Psoas muscle (tissue), 8 donors: ENCODE results near the gene PLXDC2. TPM values are rescaled to one million over a fixed set of nuclear protein-coding genes. Genes with fewer than 3 reads are reported as not detected.

Source experiments
- ATAC-seq, 4 donors: fragments of 200-7000 bp; cut with Tn5 transposase; one replicate each; pipeline ENCODE4 v1.9.1; 2020; ENCODE audit warnings: moderate library complexity in 3 of 4, mild to moderate bottlenecking in 2 of 4
- DNase-seq, 2 donors: peaks; one replicate each; pipeline ENCODE4 v3.0.0-alpha.2; 2020
- H3K27ac ChIP-seq: fragments of 200-600 bp; one replicate; pipeline ENCODE4 v1.8.0; 2022
- H3K27me3 ChIP-seq, 3 donors: fragments of 200-600 bp in 1 of 3; one replicate each; pipeline versions ENCODE4 v1.6.1 to v1.8.0; 2013 to 2022; ENCODE audit warnings: low read length in 2 of 3, mild to moderate bottlenecking in 2 of 3, moderate library complexity in 1 of 3; ENCODE audit not compliant: insufficient read depth in 3 of 3
- H3K36me3 ChIP-seq, 2 donors: fragments of 200-600 bp in 1 of 2; one replicate each; pipeline versions ENCODE4 v1.6.1 to v1.8.0; 2013 to 2022; ENCODE audit warnings: low read depth in 1 of 2, mild to moderate bottlenecking in 1 of 2, moderate library complexity in 1 of 2; ENCODE audit not compliant: insufficient read depth in 1 of 2
- H3K4me1 ChIP-seq: fragments of 200-600 bp; one replicate; pipeline ENCODE4 v1.8.0; 2022
- H3K4me3 ChIP-seq: fragments of 200-600 bp; one replicate; pipeline ENCODE4 v1.8.0; 2022; ENCODE audit warnings: mild to moderate bottlenecking
- H3K9me3 ChIP-seq: fragments of 200-600 bp; one replicate; pipeline ENCODE4 v1.8.0; 2022
- WGBS, 3 donors: extraction: QIAGEN DNeasy Blood & Tissue Kit; methylation state at CpG; one replicate each; pipeline versions ENCODE4 v1.1.6 to v1.1.7; 2013; 5-methylcytosine and 5-hydroxymethylcytosine counted together
- intact Hi-C, 2 donors: fragments of 100-400 bp; cut with DNase I; formaldehyde crosslinking; loops; one replicate each; pipeline versions ENCODE4 v1.11.0 to v1.14.2; 2022
- polyA plus RNA-seq, 3 donors: library from polyadenylated mRNA; stranded (reverse); fragments of 200-250 nt; gene quantifications; one replicate each; pipeline ENCODE4 v1.2.3, GENCODE V29; 2013
- total RNA-seq, 4 donors: library from RNA; stranded (reverse); fragmentation: NEBNext Ultra II Directional in 2 of 4; extraction: Animal tissue kit (Norgen Biotek cat#: 25700) in 2 of 4; gene quantifications; one replicate each; pipeline versions ENCODE4 v1.2.1 to v1.2.4, GENCODE V29; 2021 to 2023
- TF ChIP-seq, protein P1 (sequence below): fragments of 200-600 bp; IDR thresholded peaks from one replicate; pipeline ENCODE4 v1.8.0; 2022; ENCODE audit warnings: antibody characterized with exemption
- donor health status: healthy with polysubstance abuse.
- donor health status: DM: no; HTN: no; CAD: no; lungs with moderate emphysema.
- donor health status: Bipolar disorder and iron deficiency.
- donor health status: healthy.
- donor health status: DM: yes; HTN: yes; CAD: no.
- donor health status: DM: no; HTN: no; CAD: no.
- donor health status: DM: no; HTN: no; CAD: no.
- donor health status: DM: yes; HTN: yes; CAD: no.

The PLXDC2 gene
- total and polyA plus RNA-seq, 7 donors, result 2.3 to 21.4 (median 9.2) TPM

DNA sequence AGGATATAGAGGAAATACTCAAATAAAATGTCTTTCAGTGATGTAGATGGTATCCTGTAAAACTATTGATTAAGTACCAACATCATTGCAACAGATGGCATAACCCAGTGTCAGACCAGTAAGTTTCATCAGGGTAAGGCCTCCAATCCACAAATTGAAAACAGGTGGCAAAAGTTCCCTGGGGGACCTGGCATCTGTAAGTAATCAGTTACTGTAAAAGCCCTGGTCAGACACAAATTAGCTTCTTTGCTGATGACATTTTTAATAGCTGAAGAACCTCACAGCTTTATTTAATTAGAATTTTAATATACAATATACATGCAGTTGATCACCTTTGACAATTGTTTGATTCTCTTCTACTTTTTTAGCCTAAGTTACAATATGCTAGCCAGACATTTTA is 152.5 kb downstream of the PLXDC2 start:
- H3K27ac ChIP-seq, result no peak overlapping the region
- TF ChIP-seq, protein P1, sequence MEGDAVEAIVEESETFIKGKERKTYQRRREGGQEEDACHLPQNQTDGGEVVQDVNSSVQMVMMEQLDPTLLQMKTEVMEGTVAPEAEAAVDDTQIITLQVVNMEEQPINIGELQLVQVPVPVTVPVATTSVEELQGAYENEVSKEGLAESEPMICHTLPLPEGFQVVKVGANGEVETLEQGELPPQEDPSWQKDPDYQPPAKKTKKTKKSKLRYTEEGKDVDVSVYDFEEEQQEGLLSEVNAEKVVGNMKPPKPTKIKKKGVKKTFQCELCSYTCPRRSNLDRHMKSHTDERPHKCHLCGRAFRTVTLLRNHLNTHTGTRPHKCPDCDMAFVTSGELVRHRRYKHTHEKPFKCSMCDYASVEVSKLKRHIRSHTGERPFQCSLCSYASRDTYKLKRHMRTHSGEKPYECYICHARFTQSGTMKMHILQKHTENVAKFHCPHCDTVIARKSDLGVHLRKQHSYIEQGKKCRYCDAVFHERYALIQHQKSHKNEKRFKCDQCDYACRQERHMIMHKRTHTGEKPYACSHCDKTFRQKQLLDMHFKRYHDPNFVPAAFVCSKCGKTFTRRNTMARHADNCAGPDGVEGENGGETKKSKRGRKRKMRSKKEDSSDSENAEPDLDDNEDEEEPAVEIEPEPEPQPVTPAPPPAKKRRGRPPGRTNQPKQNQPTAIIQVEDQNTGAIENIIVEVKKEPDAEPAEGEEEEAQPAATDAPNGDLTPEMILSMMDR, result no peak
- no peaks in the 10 kb centered on the region for H3K4me1 ChIP-seq
- H3K4me3 ChIP-seq, result no peak overlapping the region
- ATAC-seq (no peak), DNase-seq (no peak)
- no peaks in the 10 kb centered on the region for H3K27me3 ChIP-seq
- no peaks in the 10 kb centered on the region for H3K36me3 ChIP-seq
- intact Hi-C loops, result no loop called here
- H3K9me3 ChIP-seq, result no peaks in the 10 kb centered on the region

DNA sequence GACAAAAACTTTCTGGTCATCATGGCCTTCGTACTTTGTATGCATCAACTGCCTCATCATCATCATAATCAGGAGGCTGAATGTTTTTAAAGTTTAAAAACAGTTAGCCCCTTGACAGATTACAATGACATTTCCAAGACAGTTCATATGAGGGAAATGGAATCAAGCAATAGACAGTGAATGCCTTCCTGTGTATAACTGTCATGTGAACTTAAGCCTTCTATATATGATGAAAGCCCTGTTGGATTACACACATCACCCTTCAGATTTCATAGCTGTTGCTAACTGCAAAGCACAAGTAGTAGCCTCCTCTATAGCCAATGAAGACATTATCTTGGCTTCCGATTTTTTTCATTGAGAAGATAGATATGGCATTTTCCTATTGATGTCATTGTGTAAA is 154.0 kb downstream of the PLXDC2 start:
- no peaks in the 10 kb centered on the region for H3K9me3 ChIP-seq

GRCh38 chr10:19970717-19971116 is 154.5 kb downstream of the PLXDC2 start:
- 27 to 48% (median 34%) methylated on average over 4 of the region's 4 CpGs for WGBS, 3 donors
- intact Hi-C loops, result no loop called here
- Histone ChIP-seq H3K9me3 (no peaks in the 10 kb centered on the region), H3K4me1 (no peaks in the 10 kb centered on the region), H3K36me3 (no peaks in the 10 kb centered on the region), H3K4me3 (no peak overlapping the region), H3K27me3 (no peaks in the 10 kb centered on the region), H3K27ac (no peak overlapping the region)
- no peak for DNase-seq
- no peak for ATAC-seq
- TF ChIP-seq, protein P1, result no peak

More for the DNA sequence above, 154.0 kb downstream of the PLXDC2 start:
- WGBS, 3 donors, result 79 to 87% (median 82%) methylated on average over 2 of the region's 2 CpGs
- H3K4me1 ChIP-seq, result no peaks in the 10 kb centered on the region
- no peaks in the 10 kb centered on the region for H3K36me3 ChIP-seq
- ATAC-seq (no peak), DNase-seq (no peak)
- no peaks in the 10 kb centered on the region for H3K27me3 ChIP-seq
- H3K4me3 ChIP-seq, result no peak overlapping the region
- TF ChIP-seq, protein P1, result no peak
- no peak overlapping the region for H3K27ac ChIP-seq
- intact Hi-C loops, result no loop called here

DNA sequence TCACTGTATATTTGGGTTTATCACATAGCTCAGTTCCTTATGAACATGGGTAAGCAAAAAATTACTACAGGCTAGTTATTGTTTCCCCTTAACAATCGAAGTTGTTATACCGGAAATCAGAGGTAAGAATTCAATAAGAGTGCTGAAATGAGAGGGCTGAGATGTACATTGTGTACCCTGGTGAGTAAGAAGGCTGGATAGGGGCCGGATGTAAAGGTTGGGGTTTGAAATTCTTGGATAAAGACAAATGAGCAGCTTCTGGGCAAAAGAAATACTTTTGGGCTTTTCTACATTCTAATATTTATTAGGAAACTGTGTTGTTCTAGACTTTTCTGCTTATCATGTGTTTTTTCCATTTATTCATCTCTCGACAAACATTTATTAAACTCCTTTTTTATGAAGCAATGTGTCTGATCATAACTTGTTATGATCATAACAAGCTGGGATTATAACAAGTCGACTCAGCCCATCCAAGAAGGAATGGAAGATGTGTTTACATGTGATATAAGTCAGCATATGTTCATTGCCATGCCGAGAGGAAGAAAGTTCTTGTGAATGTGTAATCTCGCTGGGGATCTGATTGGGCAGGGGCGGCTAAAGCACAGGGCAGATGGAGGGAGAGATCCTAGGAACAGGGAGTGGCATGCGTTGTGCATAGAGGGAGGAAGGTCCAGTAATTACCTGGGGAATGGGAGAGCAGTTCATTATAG is 155.3 kb downstream of the PLXDC2 start:
- DNase-seq (no peak), ATAC-seq (no peak)
- Histone ChIP-seq H3K27me3 (no peaks in the 10 kb centered on the region), H3K9me3 (no peaks in the 10 kb centered on the region), H3K4me1 (no peaks in the 10 kb centered on the region), H3K4me3 (no peak overlapping the region), H3K36me3 (no peaks in the 10 kb centered on the region), H3K27ac (no peak overlapping the region)
- intact Hi-C loops, result no loop called here
- TF ChIP-seq, protein P1, result no peak
- whole genome bisulfite sequencing, 3 donors, result 66 to 76% (median 72%) methylated on average over 9 of the region's 9 CpGs

- Histone ChIP-seq H3K27me3 (no peaks in the 10 kb centered on the region), H3K9me3 (no peaks in the 10 kb centered on the region), H3K4me1 (no peaks in the 10 kb centered on the region), H3K4me3 (no peak overlapping the region), H3K36me3 (no peaks in the 10 kb centered on the region), H3K27ac (no peak overlapping the region)
- WGBS, 3 donors, result 37 to 63% (median 39%) methylated on average over 1 of the region's 1 CpG
- no peak for DNase-seq
- intact Hi-C loops, result no loop called here
- TF ChIP-seq, protein P1, result no peak
- no peak for ATAC-seq
Observed at GRCh38 chr10:19974138-19974537, 157.9 kb downstream of the PLXDC2 start.
